Activated CD4-positive, alpha-beta T cell treated with anti-CD3 and anti-CD28 coated beads, Interleukin-10, Interleukin-2, amounts not matched to agents 100 ng/mL and 50 ng/mL, durations not matched to agents 16 hours and 8 hours (primary cell): Measurements from ENCODE around the gene SLC8A3.

Experiments used
- DNase-seq: peaks from one replicate; pipeline ENCODE4 v3.0.0-alpha.2; 2020

The SLC8A3 gene

GRCh38 chr14:70057519-70058136 is 131.1 kb downstream of the SLC8A3 start:
- no peak for DNase-seq

- DNase-seq = no peak
Measured at GRCh38 chr14:70052990-70053389, 135.8 kb downstream of the SLC8A3 start.

DNA sequence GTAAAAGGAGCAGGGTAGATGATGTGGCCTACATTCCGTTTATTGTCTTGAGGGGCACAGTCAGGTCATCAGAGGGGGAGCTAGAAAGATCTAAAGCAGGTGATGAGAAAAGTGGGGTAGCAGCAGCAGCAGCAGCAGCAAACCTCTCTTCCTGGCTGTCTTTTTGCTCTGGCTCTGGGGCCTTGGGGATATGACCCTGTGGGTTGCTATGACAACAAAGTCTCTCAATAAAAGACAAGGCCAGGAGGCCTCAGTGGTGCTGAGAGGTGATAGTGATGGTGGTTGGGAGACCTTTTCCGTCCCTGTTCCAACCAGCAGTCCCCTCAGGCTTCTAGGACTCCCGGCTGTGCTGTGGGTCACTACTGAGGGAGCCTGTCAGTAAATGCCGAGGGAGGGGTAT is 138.6 kb downstream of the SLC8A3 start:
- no peak for DNase-seq

DNA sequence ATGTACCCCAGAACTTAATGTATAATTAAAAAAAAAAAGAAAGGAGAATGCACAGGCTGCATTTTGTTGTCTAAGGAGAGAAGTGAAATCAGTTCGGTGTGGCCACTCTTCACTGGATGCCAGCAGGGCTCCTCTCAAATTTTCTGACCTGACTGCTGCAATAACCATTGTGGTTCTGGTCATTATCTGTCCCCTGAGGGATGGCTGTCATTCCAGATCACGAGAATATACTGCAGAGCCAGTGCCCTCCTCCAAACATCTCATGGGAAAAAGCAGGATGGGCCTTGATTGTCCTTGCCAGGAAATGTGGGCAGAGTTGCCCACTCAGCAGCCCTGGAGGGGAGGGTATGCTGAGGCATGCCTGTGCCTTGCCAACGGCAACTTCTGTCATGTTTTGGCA is 139.1 kb downstream of the SLC8A3 start:
- no peak for DNase-seq

- no peak for DNase-seq
Measured at GRCh38 chr14:70048313-70048654, 140.5 kb downstream of the SLC8A3 start.

DNA sequence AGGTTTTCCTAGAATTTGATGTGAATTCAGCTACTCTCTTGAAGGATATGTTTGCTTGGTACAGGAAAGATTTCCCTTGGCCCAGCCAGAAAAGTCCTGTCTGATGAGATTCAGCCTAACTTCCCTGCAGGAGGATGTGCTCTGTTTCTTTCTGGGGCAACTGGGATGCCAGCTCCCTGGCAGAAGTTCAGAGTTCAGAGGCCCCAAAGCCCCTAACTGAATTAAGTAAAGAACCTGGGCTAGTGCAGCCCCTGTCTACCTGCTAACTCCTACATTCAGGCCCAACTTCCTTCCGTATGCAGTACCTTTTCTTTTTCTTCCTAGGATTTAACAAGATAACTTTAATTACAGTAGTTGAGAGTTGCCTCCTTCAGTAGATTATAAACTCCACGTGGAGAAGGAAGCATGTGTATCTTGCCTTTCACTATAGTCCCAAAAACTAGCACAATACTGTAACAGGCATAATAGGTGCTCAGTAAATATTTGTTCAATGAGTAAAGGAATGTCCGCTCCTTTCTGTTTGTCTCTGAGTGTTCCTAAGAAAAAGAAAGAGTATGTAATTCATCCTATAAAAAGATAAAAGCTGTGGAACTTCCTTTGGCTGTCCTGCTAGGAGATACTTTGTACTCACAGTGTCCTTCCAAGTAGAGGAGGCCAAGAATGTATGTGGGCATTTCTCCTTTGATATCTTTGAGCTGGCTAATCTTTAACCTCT is 141.0 kb downstream of the SLC8A3 start:
- DNase-seq = no peak

GRCh38 chr14:70045844-70046535 is 142.8 kb downstream of the SLC8A3 start:
- DNase-seq = peak; percentile 8

- DNase-seq = no peak
Measured at GRCh38 chr14:70045310-70045709, 143.4 kb downstream of the SLC8A3 start.

DNA sequence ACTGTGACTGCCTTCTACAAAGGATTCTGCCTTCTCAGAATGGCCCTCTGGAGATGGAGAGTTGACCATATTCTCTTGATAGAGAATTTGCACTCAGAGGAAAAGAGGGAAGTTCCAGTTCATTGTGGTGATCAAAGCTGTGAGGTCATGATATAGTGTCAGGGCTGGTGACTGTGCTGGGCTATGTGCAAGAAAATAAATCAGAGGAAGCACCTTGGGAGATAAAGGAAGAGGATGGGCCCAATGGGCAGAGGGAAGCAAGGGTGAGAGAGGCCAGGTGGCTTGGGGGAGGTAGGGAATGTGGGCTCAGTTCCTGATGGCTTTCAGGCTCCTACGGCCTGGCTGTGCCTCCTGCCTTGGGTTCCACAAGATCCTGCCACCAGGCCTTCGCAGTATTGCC is 145.8 kb downstream of the SLC8A3 start:
- no peak for DNase-seq

DNA sequence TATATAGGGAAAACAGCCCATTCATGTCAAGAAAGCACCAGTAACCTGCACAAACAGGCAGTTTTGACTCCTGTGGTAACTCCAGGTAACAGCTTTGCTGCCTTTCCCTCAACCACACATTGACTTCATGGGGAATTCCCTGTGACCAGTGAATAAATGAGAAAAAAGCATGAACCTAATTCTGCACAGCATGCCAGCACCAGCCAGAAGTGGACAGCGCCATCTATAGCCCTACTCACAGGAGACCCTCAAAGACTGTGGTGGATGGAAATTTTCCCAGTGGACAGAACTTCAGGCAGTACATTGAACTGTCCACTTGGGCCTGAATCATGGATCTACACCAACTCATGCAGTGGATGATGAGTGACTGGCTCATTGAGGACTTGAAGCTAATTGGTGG is 152.1 kb downstream of the SLC8A3 start:
- no peak for DNase-seq

DNA sequence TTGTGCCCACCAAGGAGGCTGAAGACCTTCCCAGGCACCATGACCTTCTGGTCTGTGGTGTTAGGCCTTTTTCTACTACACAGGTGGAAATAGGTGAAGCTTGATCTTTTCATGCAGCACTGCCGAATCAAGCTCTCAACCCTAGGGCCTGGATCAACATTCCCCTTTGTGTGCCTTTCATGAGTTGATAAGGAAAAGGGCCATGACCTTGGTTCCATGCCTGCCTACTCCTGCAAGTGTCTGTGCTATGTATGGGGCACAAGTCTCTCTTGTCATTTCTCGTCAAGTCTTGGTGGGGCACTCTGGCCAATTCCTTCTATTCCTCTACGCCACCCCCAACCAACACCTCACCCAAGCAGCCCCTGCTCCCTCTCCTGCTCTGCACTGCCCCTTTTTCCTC is 154.5 kb downstream of the SLC8A3 start:
- no peak for DNase-seq

DNA sequence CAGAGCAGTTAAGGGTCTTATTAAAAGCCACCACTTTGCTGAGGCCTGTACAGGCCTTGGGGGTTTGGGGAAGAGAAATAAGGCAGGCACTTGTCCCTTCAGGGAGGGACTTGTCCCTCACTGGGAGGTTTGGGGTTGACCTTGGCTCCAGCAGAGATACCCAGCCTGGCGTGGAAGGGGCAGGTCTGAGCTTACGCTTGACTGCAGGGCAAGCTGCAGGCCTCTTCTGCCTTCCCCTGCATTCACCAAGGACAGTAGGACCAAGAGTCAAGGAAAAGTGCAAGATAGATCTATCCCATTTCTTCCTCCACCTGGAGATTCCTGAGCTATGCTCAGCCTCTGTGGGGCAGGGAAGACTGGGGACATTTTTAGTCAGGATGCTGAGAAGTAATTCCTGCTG is 155.2 kb downstream of the SLC8A3 start:
- DNase-seq = no peak

DNA sequence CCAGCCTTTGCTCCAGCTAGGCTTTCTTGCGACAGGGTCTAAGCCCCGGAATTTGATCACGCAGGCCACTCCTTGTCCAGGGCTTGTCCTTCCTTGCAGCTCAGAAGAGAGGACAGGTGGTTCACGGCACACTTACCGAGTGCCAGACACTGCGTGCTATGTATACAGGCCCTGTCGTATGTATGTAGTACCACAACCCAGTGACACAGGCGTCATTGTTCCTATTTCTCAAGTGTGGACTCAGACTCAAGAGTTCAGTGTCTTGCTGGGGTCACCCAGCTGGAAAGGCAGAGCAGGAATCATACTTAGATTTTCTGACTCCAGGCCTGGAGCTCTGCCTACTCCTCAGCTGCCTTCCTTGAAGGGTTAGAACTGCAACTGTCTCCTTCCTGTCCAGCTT is 155.6 kb downstream of the SLC8A3 start:
- no peak for DNase-seq

GRCh38 chr14:70032447-70032846 is 156.3 kb downstream of the SLC8A3 start:
- DNase-seq = no peak

DNA sequence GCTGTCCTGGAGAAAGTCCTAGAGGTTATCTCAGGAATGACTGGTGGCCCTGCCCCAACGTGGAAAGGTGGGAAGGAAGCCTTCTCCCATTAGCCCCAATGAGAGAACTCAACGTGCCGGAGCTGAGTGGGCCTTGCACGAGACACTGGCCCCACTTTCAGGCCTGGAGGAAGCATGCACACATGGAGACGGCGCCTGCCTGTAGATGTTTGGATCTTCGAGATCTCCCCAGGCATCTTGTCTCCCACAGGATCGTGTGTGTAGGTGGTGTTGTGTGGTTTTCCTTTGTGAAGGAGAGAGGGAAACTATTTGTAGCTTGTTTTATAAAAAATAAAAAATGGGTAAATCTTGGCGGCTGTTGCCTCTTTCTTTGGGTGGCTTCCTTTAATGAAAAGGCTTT is 156.7 kb downstream of the SLC8A3 start:
- no peak for DNase-seq

DNA sequence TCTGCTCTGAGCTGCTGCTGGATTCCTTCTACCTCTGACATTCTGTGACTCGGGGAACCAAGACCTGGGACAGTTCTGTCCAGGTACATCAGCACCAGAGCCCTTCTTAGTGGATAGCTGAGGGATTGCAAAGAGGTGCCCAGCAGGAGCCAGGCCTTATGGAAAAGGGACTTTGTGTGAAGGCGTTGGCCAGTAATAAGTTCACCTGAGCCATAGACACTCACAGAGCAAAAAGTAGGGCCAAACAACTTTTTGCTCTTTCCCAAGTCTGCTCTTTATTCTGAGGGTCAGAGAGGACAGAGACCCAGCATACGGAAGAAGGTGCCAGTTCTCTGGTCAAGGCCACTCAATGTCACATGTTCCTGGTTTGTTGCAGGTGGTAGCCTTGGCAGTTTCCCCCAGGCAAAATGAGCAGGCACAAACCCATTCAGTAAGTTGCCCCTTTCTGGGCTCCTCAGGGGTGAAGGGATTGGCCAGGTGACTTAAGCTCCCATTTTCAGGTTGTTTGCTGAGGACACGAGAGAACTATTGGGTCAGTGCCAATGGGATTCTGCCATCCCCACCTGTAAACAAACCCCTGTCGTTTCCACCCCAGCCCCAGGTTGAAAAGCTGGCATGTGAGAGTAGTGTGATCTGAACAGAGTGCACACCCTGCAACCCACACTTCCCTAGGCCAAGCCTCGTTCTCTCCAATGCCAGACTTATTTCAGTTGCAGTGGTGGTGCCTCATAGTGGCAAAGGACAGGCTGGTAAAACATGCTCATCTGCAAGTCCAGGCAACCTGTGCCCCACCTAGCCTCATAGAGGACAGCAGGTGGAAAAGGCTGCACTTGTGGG is 159.2 kb downstream of the SLC8A3 start:
- no peak for DNase-seq

GRCh38 chr14:70027785-70028428 is 160.8 kb downstream of the SLC8A3 start:
- peak; percentile 73 for DNase-seq

- no peak for DNase-seq
Measured at GRCh38 chr14:70023871-70024270, 164.9 kb downstream of the SLC8A3 start.

GRCh38 chr14:70022771-70023445 is 165.8 kb downstream of the SLC8A3 start:
- no peak for DNase-seq

GRCh38 chr14:70021548-70022220 is 167.1 kb downstream of the SLC8A3 start:
- DNase-seq = no peak

GRCh38 chr14:70020352-70021170 is 168.2 kb downstream of the SLC8A3 start:
- no peak for DNase-seq
